ENCODE measurements around the gene ADCYAP1R1.

DNA sequence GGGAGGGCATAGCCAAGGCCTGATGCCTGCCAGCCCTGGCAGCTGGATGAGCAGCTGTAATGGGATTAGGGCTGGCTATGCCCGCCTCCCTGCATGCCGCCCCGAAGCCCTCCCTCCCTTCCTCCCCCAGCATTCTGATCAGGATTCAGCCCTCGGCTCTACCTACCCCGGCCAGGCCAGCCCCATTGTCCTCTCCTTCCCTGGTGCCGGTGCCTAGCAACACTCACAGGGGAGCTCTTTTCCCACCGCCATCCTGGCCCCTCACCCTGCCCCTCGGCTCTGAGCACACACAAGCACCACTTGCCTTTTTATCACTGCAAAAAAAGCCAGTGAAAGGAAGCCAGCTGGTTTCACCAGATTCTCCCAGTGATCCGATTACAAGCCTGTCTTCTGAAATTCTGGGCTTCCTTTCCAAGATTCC, 9.0 kb upstream of the ADCYAP1R1 start:
- TF ChIP-seq, protein P1, sequence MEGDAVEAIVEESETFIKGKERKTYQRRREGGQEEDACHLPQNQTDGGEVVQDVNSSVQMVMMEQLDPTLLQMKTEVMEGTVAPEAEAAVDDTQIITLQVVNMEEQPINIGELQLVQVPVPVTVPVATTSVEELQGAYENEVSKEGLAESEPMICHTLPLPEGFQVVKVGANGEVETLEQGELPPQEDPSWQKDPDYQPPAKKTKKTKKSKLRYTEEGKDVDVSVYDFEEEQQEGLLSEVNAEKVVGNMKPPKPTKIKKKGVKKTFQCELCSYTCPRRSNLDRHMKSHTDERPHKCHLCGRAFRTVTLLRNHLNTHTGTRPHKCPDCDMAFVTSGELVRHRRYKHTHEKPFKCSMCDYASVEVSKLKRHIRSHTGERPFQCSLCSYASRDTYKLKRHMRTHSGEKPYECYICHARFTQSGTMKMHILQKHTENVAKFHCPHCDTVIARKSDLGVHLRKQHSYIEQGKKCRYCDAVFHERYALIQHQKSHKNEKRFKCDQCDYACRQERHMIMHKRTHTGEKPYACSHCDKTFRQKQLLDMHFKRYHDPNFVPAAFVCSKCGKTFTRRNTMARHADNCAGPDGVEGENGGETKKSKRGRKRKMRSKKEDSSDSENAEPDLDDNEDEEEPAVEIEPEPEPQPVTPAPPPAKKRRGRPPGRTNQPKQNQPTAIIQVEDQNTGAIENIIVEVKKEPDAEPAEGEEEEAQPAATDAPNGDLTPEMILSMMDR (IDR thresholded peaks at IDR 0.05; ENCODE audit: low read depth, low read length, poor library complexity, severe bottlenecking): no peak
- no peak for TF ChIP-seq EZH2phosphoT487 (IDR thresholded peaks at IDR 0.05; ENCODE audit: borderline replicate concordance, low read length)

Data from DOHH2 (cell line).